Spleen (tissue), 11 donors: ENCODE measurements around the gene TBC1D24. TPM values are rescaled to one million over a fixed set of nuclear protein-coding genes. Genes with fewer than 3 reads are reported as not detected.

Experiments used
- DNase-seq: peaks from one replicate; pipeline ENCODE4 v3.0.0-alpha.2; 2020
- H3K27ac ChIP-seq, 8 donors: fragments of 200-600 bp; sonication (generic) in 7 of 8; 1 replicate in 4 of 8; 2 replicates in 4 of 8; pipeline versions ENCODE4 v1.5.0 to v1.8.0; 2016 to 2021; ENCODE audit warnings: inconsistent platforms in 4 of 8, mild to moderate bottlenecking in 4 of 8, moderate library complexity in 1 of 8
- H3K27me3 ChIP-seq, 7 donors: fragments of 200-600 bp; sonication (generic) in 6 of 7; replicated peaks in 1 of 7; 1 replicate in 4 of 7; 2 replicates in 3 of 7; pipeline versions ENCODE4 v1.5.0 to v1.8.0; 2016 to 2021; ENCODE audit warnings: inconsistent platforms in 3 of 7, mild to moderate bottlenecking in 1 of 7
- H3K36me3 ChIP-seq, 6 donors: fragments of 200-600 bp; sonication (generic) in 5 of 6; 1 replicate in 4 of 6; 2 replicates in 2 of 6; pipeline versions ENCODE4 v1.5.0 to v1.8.0; 2016 to 2021; ENCODE audit warnings: inconsistent platforms in 2 of 6
- H3K4me1 ChIP-seq, 6 donors: fragments of 200-600 bp; sonication (generic) in 5 of 6; 1 replicate in 3 of 6; 2 replicates in 3 of 6; pipeline versions ENCODE4 v1.5.0 to v1.8.0; 2016 to 2021; ENCODE audit warnings: inconsistent platforms in 3 of 6
- H3K4me3 ChIP-seq, 8 donors: fragments of 200-600 bp; sonication (generic) in 7 of 8; 1 replicate in 4 of 8; 2 replicates in 4 of 8; pipeline versions ENCODE4 v1.5.0 to v1.8.0; 2016 to 2021; ENCODE audit warnings: inconsistent platforms in 4 of 8, mild to moderate bottlenecking in 4 of 8, moderate library complexity in 2 of 8
- H3K9me3 ChIP-seq, 8 donors: fragments of 200-600 bp; sonication (generic) in 7 of 8; 1 replicate in 4 of 8; 2 replicates in 4 of 8; pipeline versions ENCODE4 v1.5.0 to v1.8.0; 2016 to 2021; ENCODE audit warnings: inconsistent platforms in 4 of 8
- POLR2A ChIP-seq, 3 donors: fragments of 450-650 bp; IDR thresholded peaks; one replicate each; pipeline ENCODE4 v1.5.1; 2017; ENCODE audit warnings: antibody characterized with exemption in 3 of 3, mild to moderate bottlenecking in 1 of 3
- POLR2AphosphoS5 ChIP-seq, 3 donors: sonication (generic); formaldehyde crosslinking; IDR thresholded peaks; one replicate each; pipeline ENCODE4 v1.5.1; 2017; ENCODE audit warnings: antibody characterized with exemption in 3 of 3
- WGBS, 5 donors: extraction: QIAGEN DNeasy Blood & Tissue Kit in 3 of 5; methylation state at CpG; one replicate each; pipeline versions ENCODE4 v1.1.5 to v1.1.7; 2013 to 2018; 5-methylcytosine and 5-hydroxymethylcytosine counted together
- intact Hi-C: fragments of 100-400 bp; cut with DNase I; formaldehyde crosslinking; loops from one replicate; pipeline ENCODE4 v1.15.0; 2023; ENCODE audit warnings: low total_unique reads
- polyA plus RNA-seq, 3 donors: library from polyadenylated mRNA; stranded (reverse); fragments of 200-250 nt; gene quantifications; one replicate each; pipeline ENCODE4 v1.2.1, GENCODE V29; 2013
- total RNA-seq, 7 donors: library from RNA; depleted of rRNA in 3 of 7; stranded (reverse); fragments of >200 nt in 3 of 7; fragmentation: NEBNext Ultra II Directional in 4 of 7; extraction: Animal tissue kit (Norgen Biotek cat#: 25700) in 4 of 7; gene quantifications; one replicate each; pipeline versions ENCODE4 v1.1.0 to v1.2.1, GENCODE V29; 2016 to 2021
- TF ChIP-seq, protein P1 (sequence below), 11 experiments: fragments of 200-600 bp in 7 of 11; fragments of 450-650 bp in 4 of 11; sonication (generic) in 4 of 11; IDR thresholded peaks in 8 of 11; conservative IDR thresholded peaks in 3 of 11; 1 replicate in 7 of 11; 2 replicates in 4 of 11; pipeline versions ENCODE4 v1.4.0 to v1.8.0; 2016 to 2021; ENCODE audit warnings: antibody characterized with exemption in 11 of 11, inconsistent platforms in 4 of 11, mild to moderate bottlenecking in 1 of 11
- donor health status: healthy with polysubstance abuse.
- donor health status: DM: no; HTN: no; CAD: no; lungs with moderate emphysema.
- donor health status: DM: no; HTN: no; CAD: no.
- donor health status: Bipolar disorder and iron deficiency.
- donor health status: healthy.
- donor health status: DM: no; HTN: no; CAD: no.
- donor health status: DM: yes; HTN: yes; CAD: no.

Gene TBC1D24
- total and polyA plus RNA-seq, 10 donors: 2.2 to 15.3 (median 11.3) TPM

DNA sequence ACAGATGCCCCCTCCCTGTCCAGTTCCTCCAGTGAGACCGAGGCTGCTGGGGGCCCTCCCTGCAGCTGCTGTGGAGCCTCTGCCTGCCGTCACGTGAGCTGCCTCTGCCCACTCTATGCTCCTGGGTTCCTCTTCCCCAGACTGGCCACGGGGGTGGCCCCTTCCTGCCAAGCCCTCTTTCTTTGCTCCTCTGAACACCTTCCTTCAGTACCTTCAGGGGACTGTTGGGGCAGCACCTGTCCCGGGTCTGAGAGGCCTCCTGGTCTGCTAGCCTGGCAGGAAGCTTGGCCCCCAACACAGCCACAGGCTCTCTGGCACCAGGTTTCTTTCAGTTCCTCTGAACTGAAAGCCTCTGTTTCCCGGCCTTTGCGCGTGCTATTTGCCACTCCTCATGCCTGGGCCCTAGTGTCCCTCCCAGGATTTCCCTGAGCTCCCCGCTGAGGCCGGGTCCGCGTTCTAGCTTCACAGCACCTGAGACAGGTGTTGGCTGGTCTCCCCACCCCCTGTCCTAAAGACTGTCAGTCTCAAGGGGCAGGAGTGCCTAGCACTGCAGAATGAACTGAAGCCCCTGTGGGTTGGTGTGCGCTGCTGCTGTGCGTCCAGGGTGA lies 32.2 kb downstream of the TBC1D24 start:
- intact Hi-C loops: no loop called here
- DNase-seq: peak; percentile 90
- Histone ChIP-seq H3K4me1 (peaks cover 21 to 80% (median 53%) of the 10 kb centered on the region in 6 donors), H3K27me3 (no peaks in the 10 kb centered on the region), H3K36me3 (no peaks in the 10 kb centered on the region), H3K4me3 (peak overlapping the region in 1 of 8 donors; percentile 45), H3K9me3 (no peaks in the 10 kb centered on the region), H3K27ac (peak overlapping the region; percentile 59 to 96 (median 88))
- WGBS, 5 donors: 31 to 53% (median 35%) methylated on average over 9 to 14 of the region's 14 CpGs
- TF ChIP-seq, protein P1, sequence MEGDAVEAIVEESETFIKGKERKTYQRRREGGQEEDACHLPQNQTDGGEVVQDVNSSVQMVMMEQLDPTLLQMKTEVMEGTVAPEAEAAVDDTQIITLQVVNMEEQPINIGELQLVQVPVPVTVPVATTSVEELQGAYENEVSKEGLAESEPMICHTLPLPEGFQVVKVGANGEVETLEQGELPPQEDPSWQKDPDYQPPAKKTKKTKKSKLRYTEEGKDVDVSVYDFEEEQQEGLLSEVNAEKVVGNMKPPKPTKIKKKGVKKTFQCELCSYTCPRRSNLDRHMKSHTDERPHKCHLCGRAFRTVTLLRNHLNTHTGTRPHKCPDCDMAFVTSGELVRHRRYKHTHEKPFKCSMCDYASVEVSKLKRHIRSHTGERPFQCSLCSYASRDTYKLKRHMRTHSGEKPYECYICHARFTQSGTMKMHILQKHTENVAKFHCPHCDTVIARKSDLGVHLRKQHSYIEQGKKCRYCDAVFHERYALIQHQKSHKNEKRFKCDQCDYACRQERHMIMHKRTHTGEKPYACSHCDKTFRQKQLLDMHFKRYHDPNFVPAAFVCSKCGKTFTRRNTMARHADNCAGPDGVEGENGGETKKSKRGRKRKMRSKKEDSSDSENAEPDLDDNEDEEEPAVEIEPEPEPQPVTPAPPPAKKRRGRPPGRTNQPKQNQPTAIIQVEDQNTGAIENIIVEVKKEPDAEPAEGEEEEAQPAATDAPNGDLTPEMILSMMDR (IDR thresholded peaks at IDR 0.05 in 8 of 11, conservative IDR thresholded peaks at IDR 0.05 in 3 of 11): peak in 8 of 11 experiments; percentile 8 to 57 (median 40)
- TF ChIP-seq POLR2A (IDR thresholded peaks at IDR 0.05) (no peak), POLR2AphosphoS5 (IDR thresholded peaks at IDR 0.05) (peak; percentile 50 to 66 (median 63))

DNA sequence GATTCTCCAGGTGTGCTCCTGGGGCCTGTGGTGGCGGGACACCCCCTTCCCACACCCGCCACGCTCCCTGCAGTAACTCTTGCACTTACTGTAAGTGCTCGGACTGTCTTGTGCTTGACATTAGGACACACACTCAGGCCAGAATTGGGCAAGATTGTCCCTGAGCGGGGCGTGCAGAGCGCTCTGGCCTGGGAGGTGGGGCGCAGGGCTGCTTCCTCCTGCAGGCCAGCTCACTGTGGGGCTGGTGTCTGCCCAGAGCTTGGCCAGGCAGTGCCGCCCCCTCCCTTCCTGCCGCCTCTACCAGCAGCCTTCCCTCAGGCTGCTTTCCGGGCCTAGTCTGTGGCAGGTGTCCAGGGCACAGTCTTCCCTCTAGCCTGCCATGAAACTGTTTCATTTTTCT lies 32.7 kb downstream of the TBC1D24 start:
- 42 to 68% (median 57%) methylated on average over 6 to 11 of the region's 11 CpGs for WGBS, 5 donors
- H3K4me3 ChIP-seq: peak overlapping the region in 1 of 8 donors; percentile 45
- intact Hi-C loops: no loop called here
- DNase-seq: peak; percentile 91
- H3K4me1 ChIP-seq: peaks cover 22 to 80% (median 55%) of the 10 kb centered on the region in 6 donors
- TF ChIP-seq, protein P1 (IDR thresholded peaks at IDR 0.05 in 8 of 11, conservative IDR thresholded peaks at IDR 0.05 in 3 of 11): peak in 1 of 11 experiments; percentile 2
- TF ChIP-seq POLR2A (IDR thresholded peaks at IDR 0.05): no peak
- TF ChIP-seq POLR2AphosphoS5 (IDR thresholded peaks at IDR 0.05): peak; percentile 71 to 87 (median 73)
- H3K9me3 ChIP-seq: no peaks in the 10 kb centered on the region
- H3K36me3 ChIP-seq: no peaks in the 10 kb centered on the region
- H3K27me3 ChIP-seq: no peaks in the 10 kb centered on the region
- H3K27ac ChIP-seq: peak overlapping the region; percentile 59 to 96 (median 88)

DNA sequence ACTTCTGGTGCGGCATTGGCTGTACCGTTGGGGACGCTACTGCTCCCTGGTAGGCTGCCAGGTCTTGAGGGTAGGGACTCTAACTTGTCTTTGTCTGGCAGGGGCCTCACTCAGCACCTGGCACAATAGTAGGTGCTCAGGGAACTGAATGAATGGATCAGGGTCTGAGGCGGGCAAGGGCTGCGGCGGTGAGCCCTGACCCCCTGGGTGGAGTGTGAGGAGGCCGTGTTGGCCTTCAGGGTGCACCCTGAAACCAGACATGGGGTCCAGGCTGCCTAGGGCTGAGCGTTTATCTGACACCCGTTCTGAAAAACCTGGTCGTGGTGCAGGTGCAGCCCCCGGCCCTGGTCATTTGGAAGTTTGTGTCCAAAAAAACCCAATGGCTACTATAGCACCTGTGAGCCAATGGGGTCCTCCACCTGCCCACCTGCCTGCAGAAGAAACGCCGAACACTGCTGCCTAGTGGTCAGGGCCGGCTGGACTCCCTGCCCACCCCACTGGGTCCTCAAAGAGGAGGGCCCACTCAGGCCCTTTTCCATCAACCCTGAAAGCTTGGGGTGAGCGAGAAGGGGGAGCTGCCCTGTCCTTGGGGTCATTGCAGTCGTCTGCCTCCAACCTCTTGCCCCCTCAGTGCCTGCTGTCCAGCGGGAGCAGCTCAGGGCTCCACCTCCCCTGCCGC lies 33.9 kb downstream of the TBC1D24 start:
- TF ChIP-seq POLR2A (IDR thresholded peaks at IDR 0.05): no peak
- TF ChIP-seq, protein P1 (IDR thresholded peaks at IDR 0.05 in 8 of 11, conservative IDR thresholded peaks at IDR 0.05 in 3 of 11): no peak
- TF ChIP-seq POLR2AphosphoS5 (IDR thresholded peaks at IDR 0.05): no peak
- Histone ChIP-seq H3K36me3 (no peaks in the 10 kb centered on the region), H3K9me3 (no peaks in the 10 kb centered on the region), H3K27ac (peak overlapping the region in 7 of 8 donors; percentile 76 to 96 (median 88)), H3K4me3 (no peak overlapping the region), H3K4me1 (peaks cover 25 to 77% (median 64%) of the 10 kb centered on the region in 6 donors), H3K27me3 (no peaks in the 10 kb centered on the region)
- 90 to 94% (median 91%) methylated on average over 14 to 18 of the region's 18 CpGs for WGBS, 5 donors
- intact Hi-C loops: no loop called here
- DNase-seq: peak; percentile 80
